Activated CD4-positive, alpha-beta T cell treated with anti-CD3 and anti-CD28 coated beads, Interleukin-2, amount 50 U/mL, for 1 hour (primary cell): ENCODE results near the gene ADAM15.

Experiments used
- DNase-seq: peaks from one replicate; pipeline ENCODE4 v3.0.0-alpha.2; 2020

Gene ADAM15

DNA sequence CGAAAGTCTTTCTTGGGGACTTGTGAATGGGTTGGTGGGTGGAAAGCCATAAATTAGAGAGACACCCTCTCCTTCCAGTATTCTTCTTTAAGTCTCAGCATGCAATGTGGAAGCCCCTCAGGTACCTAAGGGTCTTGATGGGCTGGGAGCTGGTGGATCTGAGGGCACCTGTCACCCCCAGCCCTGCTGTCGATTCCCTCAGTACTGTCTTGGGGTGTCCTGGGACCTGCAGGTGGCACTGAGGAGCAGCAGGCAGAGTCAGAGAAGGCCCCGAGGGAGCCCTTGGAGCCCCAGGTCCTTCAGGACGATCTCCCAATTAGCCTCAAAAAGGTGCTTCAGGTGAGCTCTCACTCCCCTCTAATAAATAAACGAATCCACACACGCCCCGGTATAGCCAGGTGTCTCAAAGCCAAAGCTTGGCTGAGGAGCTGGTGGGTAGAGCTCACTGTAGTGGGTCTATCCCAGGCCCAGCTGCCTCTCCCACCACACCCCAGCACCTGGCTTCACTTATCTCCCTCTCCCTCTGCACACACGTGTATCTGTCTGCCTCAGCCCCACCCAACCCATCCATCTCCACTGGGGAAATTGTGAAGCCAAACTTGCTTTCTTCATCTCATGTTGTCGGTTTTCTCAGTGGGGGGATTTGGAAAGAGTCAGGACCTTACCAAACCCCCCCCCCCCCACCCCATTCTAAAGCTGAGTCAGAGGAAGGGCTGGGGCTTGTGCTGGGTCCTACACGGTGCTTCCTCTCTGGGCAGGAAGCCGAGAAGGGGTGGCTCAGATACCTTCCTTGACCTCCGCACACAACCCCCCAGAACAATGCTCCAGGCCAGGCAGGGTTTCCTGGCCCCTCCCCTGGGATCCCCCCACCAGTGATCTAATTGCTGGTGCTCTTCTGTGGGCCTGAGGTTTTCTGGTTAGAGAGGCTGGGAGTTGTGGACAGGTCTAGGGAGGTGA is 1.6 kb downstream of the ADAM15 start:
- DNase-seq, result peak; percentile 36

DNA sequence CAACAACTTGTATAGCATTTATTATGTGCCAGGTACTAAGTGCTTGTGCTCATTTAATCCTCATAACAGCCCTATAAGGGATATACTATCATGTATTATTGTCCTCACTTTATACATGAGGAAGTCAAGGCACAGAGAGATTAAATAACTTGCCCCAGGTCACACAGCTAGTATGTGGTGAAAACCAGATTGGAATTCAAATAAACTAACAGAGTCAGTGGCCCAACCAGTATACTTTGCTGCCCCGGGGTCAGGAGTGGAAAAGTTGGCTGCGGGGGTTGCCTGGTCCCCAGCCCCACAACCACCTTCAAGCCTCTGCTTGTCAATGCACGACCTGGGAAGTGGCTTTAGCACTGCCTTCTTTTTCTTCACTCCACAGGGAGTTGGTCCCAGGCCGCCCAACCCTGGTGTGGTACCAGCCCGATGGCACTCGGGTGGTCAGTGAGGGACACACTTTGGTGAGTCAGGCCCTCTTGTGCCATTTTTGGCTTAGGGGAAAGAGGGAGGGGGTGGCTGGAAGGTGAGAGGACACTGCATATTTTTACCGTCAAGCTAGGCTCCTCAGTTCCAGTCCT is 2.5 kb downstream of the ADAM15 start:
- no peak for DNase-seq

DNA sequence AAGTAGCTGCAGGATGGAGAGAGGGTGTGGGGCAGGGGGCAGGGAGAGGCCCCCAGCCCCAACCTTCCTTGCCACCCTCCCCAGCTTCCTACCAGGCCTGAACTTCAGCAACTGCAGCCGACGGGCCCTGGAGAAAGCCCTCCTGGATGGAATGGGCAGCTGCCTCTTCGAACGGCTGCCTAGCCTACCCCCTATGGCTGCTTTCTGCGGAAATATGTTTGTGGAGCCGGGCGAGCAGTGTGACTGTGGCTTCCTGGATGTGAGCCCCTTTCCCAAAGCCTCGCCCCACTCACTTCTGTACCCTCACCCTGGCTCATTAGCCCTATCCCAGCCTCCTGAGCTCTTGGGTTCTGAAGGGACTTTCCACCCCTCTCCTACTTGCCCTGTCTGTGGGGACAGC is 6.0 kb downstream of the ADAM15 start:
- no peak for DNase-seq

- DNase-seq, result no peak
These were observed 6.7 kb downstream of the ADAM15 start for GRCh38 chr1:155057788-155058211.

GRCh38 chr1:155060736-155061135 is 9.6 kb downstream of the ADAM15 start:
- no peak for DNase-seq

- DNase-seq, result peak; percentile 97
These were observed 10.4 kb downstream of the ADAM15 start for GRCh38 chr1:155061381-155062150.

- DNase-seq, result no peak
These were observed 11.1 kb downstream of the ADAM15 start for GRCh38 chr1:155062151-155062686.

GRCh38 chr1:155062702-155063411 is 11.7 kb downstream of the ADAM15 start:
- peak; percentile 76 for DNase-seq

GRCh38 chr1:155063550-155064110 is 12.5 kb downstream of the ADAM15 start, which contains the start of gene EFNA4:
EFNA4 (plus strand) TSS chr1:155063740; CDS start chr1:155063824, 84 bp downstream.
- peak; percentile 81 for DNase-seq

GRCh38 chr1:155064111-155064831 is 13.2 kb downstream of the ADAM15 start:
- no peak for DNase-seq

DNA sequence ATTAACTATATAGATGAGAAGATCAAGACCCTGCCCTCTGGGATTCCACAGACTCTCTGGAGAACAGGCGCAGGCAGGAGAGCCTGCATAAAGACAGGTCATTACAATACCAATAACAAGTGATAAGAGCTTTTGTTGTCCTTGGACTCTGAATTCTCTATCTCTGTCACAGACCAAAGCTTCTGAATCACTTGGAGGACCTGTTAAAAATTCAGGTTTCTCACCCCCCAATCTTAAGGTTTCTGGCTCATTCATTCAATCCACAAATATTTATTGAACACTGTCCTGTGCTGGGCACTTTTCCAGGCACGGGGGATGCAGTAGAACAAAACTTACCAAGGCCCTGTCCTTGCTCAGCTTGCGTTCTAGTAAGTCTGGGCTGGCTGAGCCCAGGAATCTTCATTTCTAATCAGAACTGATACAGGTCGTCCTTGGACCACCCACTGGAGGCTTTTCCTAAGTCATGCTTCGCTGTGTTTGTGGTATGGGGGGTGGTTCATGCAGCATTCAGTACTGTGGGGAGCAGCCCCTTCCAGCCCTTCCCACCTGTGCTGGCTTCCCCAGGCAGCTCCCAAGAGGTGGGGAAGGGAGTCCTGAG is 13.8 kb downstream of the ADAM15 start:
- no peak for DNase-seq

GRCh38 chr1:155066777-155067176 is 15.7 kb downstream of the ADAM15 start:
- no peak for DNase-seq

- no peak for DNase-seq
These were observed 17.5 kb downstream of the ADAM15 start for GRCh38 chr1:155068599-155068998.

DNA sequence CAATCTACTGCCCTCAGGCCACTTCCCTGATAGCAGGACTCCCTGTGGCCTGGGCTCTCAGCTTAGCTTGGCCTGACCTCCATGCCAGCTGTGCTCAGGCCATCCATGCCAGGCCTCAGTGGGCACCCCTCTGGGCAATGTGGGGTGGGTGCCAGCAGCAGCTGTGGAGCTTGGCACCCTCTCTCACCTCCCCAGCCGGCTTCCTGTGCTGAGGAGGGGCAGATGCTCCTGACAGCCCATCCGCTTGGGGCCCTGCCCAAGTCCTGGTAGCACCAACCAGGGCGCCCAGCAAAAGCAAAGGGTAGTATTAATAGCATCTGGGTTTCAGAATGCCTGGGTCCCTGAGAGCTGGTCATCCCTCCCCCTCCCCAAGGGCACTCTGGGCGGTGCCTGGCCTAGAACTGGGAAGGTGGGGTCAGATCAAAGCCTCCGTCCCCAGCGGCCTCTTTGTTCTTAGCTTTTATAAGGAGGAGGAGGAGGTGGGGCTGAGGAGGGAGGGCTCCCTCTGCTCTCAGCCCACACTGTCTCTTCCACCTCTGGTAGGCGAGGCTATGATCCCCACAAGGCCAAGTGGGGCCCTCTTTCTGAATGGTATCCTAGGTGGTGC is 18.5 kb downstream of the ADAM15 start:
- no peak for DNase-seq

DNA sequence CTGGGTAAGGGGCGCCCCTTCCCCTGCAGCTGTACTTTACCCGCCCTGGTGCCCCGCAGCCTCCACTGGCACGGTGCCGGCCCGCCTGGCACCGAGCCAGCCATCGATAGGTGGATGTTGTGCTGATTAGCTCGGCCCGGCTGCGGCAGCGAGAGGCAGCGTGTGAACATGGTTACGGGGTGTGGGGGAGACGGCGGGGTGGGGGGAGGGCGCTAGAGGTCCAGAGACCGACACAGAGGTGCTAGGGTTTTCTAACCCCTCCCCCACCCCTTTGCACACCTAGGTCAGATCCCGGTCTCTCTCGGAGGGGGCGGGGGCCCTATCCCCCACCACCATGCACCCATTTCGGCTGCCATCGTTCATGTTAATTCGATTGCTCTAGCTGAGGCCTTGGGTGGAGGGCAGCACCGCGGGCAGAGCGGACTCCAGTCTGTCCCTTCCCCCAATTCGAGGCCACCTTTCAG is 19.1 kb downstream of the ADAM15 start:
- no peak for DNase-seq

DNA sequence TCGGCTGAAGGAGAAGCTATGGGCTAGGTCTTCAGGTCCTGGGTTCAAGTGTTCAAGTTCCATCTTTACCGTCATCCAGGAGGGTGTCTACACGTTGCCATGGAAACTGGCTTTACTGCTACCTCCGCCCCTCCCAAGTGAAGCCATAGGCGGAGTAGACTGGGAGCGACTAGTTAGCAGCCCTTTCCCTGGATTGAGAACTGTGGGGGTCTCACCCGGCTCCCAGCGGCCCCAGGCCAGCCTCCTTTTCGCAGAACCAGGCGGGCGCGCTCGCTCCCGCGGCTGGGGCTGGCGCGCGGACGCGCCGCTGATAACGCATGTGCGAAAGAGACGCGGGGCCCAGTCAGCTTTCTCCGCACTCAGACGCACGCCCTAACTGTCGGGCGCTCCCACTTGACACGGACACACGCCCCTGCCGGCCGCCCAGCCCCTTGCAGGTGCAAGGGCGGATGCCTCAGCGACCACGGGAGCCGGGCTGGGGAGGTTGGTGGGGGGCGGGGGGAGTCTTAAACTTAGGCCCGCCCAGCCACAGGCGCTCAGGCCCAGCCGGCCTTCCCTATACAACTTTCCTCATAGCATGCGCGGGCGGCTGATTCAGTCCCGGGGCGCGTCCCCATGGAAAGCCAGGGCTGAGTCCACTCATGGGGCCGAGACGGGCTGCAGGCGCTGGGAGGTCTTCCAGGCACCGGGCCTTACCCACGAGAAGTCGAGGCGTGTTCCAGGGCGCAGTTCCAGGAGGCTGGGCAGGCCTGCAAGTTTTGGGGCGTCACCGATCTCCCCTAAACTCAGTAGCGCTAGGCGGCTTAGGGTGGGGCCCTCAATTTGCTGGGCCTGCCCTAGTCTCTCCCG is 19.8 kb downstream of the ADAM15 start:
- DNase-seq, result peak; percentile 78

GRCh38 chr1:155071701-155072100 is 20.6 kb downstream of the ADAM15 start:
- no peak for DNase-seq

DNA sequence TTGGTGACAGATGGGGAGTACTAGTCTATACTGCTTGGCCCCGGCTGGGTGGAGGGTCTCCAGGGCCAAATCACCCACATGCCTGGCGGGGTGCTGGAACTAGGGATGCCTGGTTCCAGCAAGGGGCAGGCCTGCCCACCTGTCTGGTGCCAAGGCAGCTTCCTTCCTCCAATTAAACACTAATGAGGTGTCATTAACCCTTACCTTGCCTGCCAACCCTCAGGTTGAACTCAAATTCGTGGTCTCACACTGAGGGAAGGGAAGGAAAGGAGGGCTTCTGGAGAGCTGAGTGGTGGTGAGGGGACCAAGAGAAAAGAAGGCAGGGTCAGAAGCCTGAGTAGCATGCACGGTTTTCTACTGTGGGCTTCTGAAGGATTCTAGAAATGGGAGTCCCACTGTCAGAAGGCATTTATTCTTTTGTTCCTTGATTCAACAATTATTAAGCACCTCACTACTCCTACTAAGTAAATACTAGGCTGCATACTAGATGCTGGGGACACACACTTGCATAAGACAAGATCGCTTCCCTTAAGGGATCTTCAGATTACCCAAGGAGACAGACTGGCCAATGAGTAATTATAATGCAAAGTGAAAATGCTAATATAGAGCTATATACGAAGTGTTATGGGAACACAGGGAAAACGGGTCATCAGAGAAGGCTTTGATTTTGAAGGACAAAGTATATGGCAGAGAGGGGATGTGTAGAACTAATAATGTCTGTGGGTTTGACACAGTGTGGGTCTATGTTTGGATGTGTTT is 21.6 kb downstream of the ADAM15 start:
- DNase-seq, result no peak
